ENCODE results near the gene NMRK1. TPM values are rescaled to one million over a fixed set of nuclear protein-coding genes. Genes with fewer than 3 reads are reported as not detected.

The NMRK1 gene
- total RNA-seq, 6 donors from 2014 or later, result 17.5 to 46.6 (median 27.3) TPM

DNA sequence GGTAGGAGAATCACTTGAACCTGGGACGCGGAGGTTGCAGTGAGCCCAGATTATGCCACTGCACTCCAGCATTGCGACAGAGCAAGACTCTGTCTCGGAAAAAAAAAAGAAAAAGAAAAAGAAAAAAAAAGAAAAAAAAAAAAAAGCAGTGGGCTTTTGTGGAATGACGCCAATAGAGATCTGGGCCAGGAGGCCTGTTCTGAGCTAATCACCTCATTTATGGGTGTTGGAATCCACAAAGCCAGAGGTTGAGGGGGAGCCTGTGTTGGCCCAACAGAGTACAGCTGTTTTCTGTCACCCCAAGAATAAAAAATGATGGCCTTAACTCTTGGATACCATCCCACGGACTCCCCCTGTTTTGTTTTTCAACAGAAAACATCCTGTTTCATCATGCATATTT is 18.9 kb upstream of the NMRK1 start:
- H3K27ac ChIP-seq, result peak overlapping the region in 3 of 4 donors; percentile 59 to 80 (median 63)
- H3K4me3 ChIP-seq, result no peak overlapping the region
- 74 to 78% methylated on average over 6 of the region's 6 CpGs for WGBS, 2 donors
- peaks cover 44 to 67% (median 58%) of the 10 kb centered on the region in 4 donors for H3K4me1 ChIP-seq
- no peaks in the 10 kb centered on the region for H3K27me3 ChIP-seq
- H3K9me3 ChIP-seq, result no peaks in the 10 kb centered on the region
- TF ChIP-seq, protein P1, sequence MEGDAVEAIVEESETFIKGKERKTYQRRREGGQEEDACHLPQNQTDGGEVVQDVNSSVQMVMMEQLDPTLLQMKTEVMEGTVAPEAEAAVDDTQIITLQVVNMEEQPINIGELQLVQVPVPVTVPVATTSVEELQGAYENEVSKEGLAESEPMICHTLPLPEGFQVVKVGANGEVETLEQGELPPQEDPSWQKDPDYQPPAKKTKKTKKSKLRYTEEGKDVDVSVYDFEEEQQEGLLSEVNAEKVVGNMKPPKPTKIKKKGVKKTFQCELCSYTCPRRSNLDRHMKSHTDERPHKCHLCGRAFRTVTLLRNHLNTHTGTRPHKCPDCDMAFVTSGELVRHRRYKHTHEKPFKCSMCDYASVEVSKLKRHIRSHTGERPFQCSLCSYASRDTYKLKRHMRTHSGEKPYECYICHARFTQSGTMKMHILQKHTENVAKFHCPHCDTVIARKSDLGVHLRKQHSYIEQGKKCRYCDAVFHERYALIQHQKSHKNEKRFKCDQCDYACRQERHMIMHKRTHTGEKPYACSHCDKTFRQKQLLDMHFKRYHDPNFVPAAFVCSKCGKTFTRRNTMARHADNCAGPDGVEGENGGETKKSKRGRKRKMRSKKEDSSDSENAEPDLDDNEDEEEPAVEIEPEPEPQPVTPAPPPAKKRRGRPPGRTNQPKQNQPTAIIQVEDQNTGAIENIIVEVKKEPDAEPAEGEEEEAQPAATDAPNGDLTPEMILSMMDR (IDR thresholded peaks at IDR 0.05), result no peak
- TF ChIP-seq EP300 (IDR thresholded peaks at IDR 0.05) (no peak), POLR2AphosphoS5 (IDR thresholded peaks at IDR 0.05) (peak; percentile 33 to 37), POLR2A (IDR thresholded peaks at IDR 0.05) (no peak)
- peak in 1 of 2 donors; percentile 49 for ATAC-seq (ENCODE audit: low FRiP score in 2 of 2)
- DNase-seq, result no peak
- no peaks in the 10 kb centered on the region for H3K36me3 ChIP-seq

DNA sequence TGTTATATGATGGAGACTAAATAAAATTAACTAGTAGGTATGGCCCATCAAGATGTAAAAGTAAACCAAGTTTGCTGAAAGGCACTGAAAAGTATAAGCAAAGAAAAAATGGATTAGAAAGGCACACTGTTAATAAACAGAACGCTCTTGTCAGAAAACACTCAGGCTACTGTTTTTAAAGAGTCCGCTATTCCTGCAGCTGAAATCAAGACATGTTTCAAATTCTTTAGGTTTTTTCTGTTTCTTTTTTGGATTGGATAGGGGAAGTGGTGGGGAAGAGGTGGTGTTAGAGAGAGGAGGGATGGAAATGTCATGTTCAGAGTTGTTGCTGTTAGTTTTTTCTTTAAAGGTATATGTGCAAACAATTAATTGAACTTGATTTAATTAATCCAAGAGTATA is 17.9 kb upstream of the NMRK1 start:
- H3K36me3 ChIP-seq, result no peaks in the 10 kb centered on the region
- no peak for TF ChIP-seq POLR2AphosphoS5 (IDR thresholded peaks at IDR 0.05)
- TF ChIP-seq POLR2A (IDR thresholded peaks at IDR 0.05), result no peak
- TF ChIP-seq EP300 (IDR thresholded peaks at IDR 0.05), result no peak
- TF ChIP-seq, protein P1 (IDR thresholded peaks at IDR 0.05), result no peak
- WGBS, 2 donors, result 64 to 65% methylated on average over 2 of the region's 2 CpGs
- no peak for DNase-seq
- ATAC-seq (ENCODE audit: low FRiP score in 2 of 2), result no peak
- H3K4me3 ChIP-seq, result no peak overlapping the region
- H3K27ac ChIP-seq, result peak overlapping the region in 3 of 4 donors; percentile 28 to 80 (median 53)
- H3K4me1 ChIP-seq, result peaks cover 42 to 71% (median 60%) of the 10 kb centered on the region in 4 donors
- no peaks in the 10 kb centered on the region for H3K9me3 ChIP-seq
- H3K27me3 ChIP-seq, result no peaks in the 10 kb centered on the region

DNA sequence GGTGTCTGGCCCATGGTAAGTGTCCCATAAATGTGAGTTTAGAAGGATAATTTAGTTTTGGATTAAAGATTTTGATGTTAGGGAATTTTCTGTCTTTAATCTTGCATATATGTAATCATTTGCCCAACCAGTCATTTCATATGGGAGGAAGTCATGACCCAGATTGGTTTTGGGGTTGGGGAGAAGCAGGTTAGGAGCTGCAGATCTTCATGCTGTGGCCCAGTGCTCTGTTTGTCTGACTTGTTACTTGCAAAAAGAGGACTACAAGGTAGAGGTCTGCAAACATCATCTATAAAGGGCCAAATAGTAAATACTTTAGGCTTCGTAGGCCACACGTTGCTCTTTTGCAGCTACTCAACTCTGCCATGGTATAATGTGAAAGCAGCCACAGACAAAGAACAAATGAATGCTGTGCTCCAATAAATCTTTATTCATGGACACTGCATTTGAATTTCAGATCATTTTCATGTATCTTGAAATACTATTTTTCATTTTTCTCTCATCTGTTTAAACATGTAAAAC is 17.1 kb upstream of the NMRK1 start:
- Histone ChIP-seq H3K9me3 (no peaks in the 10 kb centered on the region), H3K36me3 (no peaks in the 10 kb centered on the region), H3K27ac (peak overlapping the region in 2 of 4 donors; percentile 27 to 80), H3K4me1 (peaks cover 46 to 72% (median 59%) of the 10 kb centered on the region in 4 donors), H3K27me3 (no peaks in the 10 kb centered on the region), H3K4me3 (no peak overlapping the region)
- no peak for TF ChIP-seq EP300 (IDR thresholded peaks at IDR 0.05)
- no peak for TF ChIP-seq POLR2AphosphoS5 (IDR thresholded peaks at IDR 0.05)
- TF ChIP-seq, protein P1 (IDR thresholded peaks at IDR 0.05), result no peak
- TF ChIP-seq POLR2A (IDR thresholded peaks at IDR 0.05), result no peak
- DNase-seq, result no peak
- no peak for ATAC-seq (ENCODE audit: low FRiP score in 2 of 2)
- WGBS, 2 donors, result 79 to 89% methylated on average over 2 of the region's 2 CpGs

DNA sequence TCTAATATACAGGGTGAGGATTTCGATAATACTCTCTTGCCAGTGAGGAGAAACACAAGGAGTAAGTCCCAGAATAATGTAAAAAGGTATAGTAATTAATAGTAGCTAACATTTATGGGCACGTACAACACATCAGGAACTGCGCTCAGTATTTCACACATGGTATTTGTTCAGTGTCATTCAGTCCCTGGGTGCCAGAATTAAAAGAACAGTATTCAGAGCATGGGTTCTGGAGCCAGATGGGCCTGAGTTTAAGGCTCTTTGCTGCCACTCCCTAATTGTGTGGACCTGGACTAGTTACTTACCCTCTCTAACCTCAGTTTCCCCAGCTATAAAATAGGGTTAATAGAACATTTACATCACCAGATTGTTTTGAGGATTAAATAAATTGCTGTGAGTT is 16.7 kb upstream of the NMRK1 start:
- Histone ChIP-seq H3K36me3 (no peaks in the 10 kb centered on the region), H3K27ac (no peak overlapping the region), H3K9me3 (no peaks in the 10 kb centered on the region), H3K27me3 (no peaks in the 10 kb centered on the region), H3K4me3 (no peak overlapping the region), H3K4me1 (peaks cover 48 to 72% (median 61%) of the 10 kb centered on the region in 4 donors)
- DNase-seq (no peak), ATAC-seq (ENCODE audit: low FRiP score in 2 of 2) (no peak)
- 83 to 88% methylated on average over 3 of the region's 3 CpGs for WGBS, 2 donors
- TF ChIP-seq EP300 (IDR thresholded peaks at IDR 0.05) (no peak), POLR2AphosphoS5 (IDR thresholded peaks at IDR 0.05) (no peak), POLR2A (IDR thresholded peaks at IDR 0.05) (no peak)
- TF ChIP-seq, protein P1 (IDR thresholded peaks at IDR 0.05), result no peak

All from upper lobe of left lung (tissue), 6 donors.